ENCODE data around the gene TAS1R3.

TAS1R3 gene

GRCh38 chr1:1371746-1372711 is 40.9 kb downstream of the TAS1R3 start:
- peak; percentile 79 for DNase-seq

GRCh38 chr1:1373051-1373814 is 42.2 kb downstream of the TAS1R3 start:
- DNase-seq = no peak

- no peak for DNase-seq
Observed at GRCh38 chr1:1373815-1374588, 42.9 kb downstream of the TAS1R3 start.

GRCh38 chr1:1374589-1374928 is 43.5 kb downstream of the TAS1R3 start:
- no peak for DNase-seq

GRCh38 chr1:1374929-1375662 is 44.0 kb downstream of the TAS1R3 start, which contains the start of gene AURKAIP1:
AURKAIP1 (minus strand) TSS chr1:1375207; CDS start chr1:1374756, 451 bp downstream.
- peak; percentile 99 for DNase-seq

GRCh38 chr1:1376551-1377226 is 45.6 kb downstream of the TAS1R3 start:
- no peak for DNase-seq

- no peak for DNase-seq
Observed at GRCh38 chr1:1377540-1378205, 46.6 kb downstream of the TAS1R3 start.

GRCh38 chr1:1380860-1381259 is 49.8 kb downstream of the TAS1R3 start:
- DNase-seq = no peak

- no peak for DNase-seq
Observed at GRCh38 chr1:1381294-1381693, 50.2 kb downstream of the TAS1R3 start.

Data from CD4-positive, alpha-beta T cell treated with Interleukin-10 for 1 hour (primary cell).